A673 (cell line): ENCODE data around the gene FRMD3.

Source experiments
- CTCF ChIP-seq: fragments of 300-800, 200-600 bp; sonication (generic); conservative IDR thresholded peaks from 2 replicates; pipeline ENCODE4 v1.5.1; 2017; ENCODE audit warnings: low read depth, mild to moderate bottlenecking, antibody characterized with exemption, low read length, moderate library complexity, mixed read lengths
- EZH2 ChIP-seq: fragments of 200-600 bp; sonication (generic); IDR thresholded peaks from 2 replicates; pipeline ENCODE4 v1.6.1; 2017; ENCODE audit warnings: borderline replicate concordance, low read depth, mild to moderate bottlenecking, mixed read lengths, antibody characterized with exemption, low read length; ENCODE audit not compliant: poor library complexity, severe bottlenecking

GRCh38 chr9:83340451-83340850, 197.8 kb downstream of the FRMD3 start:
- TF ChIP-seq CTCF (no peak), EZH2 (no peak)
